Stromal cell of bone marrow (primary cell): Measurements from ENCODE around the gene CUL1.

Source experiments
- DNase-seq: peaks from one replicate; pipeline ENCODE4 v3.0.0-alpha.2; 2012; ENCODE audit warnings: low read depth

The CUL1 gene

GRCh38 chr7:148804343-148805235, 105.9 kb downstream of the CUL1 start:
- no peak for DNase-seq

- DNase-seq = no peak
These were observed 107.5 kb downstream of the CUL1 start for GRCh38 chr7:148806187-148806586.

- DNase-seq = no peak
These were observed 108.7 kb downstream of the CUL1 start for GRCh38 chr7:148807436-148807835.

- DNase-seq = no peak
These were observed 111.2 kb downstream of the CUL1 start for GRCh38 chr7:148809856-148810255.

- DNase-seq = no peak
These were observed 113.2 kb downstream of the CUL1 start for GRCh38 chr7:148811892-148812291.

- no peak for DNase-seq
These were observed 115.2 kb downstream of the CUL1 start for GRCh38 chr7:148813890-148814289.

- DNase-seq = no peak
These were observed 116.3 kb downstream of the CUL1 start for GRCh38 chr7:148814922-148815559.

GRCh38 chr7:148815612-148816011, 116.9 kb downstream of the CUL1 start:
- no peak for DNase-seq

GRCh38 chr7:148819697-148820360, 121.1 kb downstream of the CUL1 start:
- no peak for DNase-seq

GRCh38 chr7:148821422-148821821, 122.7 kb downstream of the CUL1 start:
- DNase-seq = no peak

- DNase-seq = no peak
These were observed 126.2 kb downstream of the CUL1 start for GRCh38 chr7:148824864-148825263.

GRCh38 chr7:148825338-148825737, 126.6 kb downstream of the CUL1 start:
- no peak for DNase-seq

GRCh38 chr7:148828965-148829364, 130.3 kb downstream of the CUL1 start:
- no peak for DNase-seq

- DNase-seq = no peak
These were observed 132.4 kb downstream of the CUL1 start for GRCh38 chr7:148830897-148831692.

- DNase-seq = no peak
These were observed 133.1 kb downstream of the CUL1 start for GRCh38 chr7:148831782-148832181.

- no peak for DNase-seq
These were observed 135.9 kb downstream of the CUL1 start for GRCh38 chr7:148834605-148835004.

- no peak for DNase-seq
These were observed 137.2 kb downstream of the CUL1 start for GRCh38 chr7:148835854-148836253.

- DNase-seq = no peak
These were observed 140.2 kb downstream of the CUL1 start for GRCh38 chr7:148838905-148839304.

- DNase-seq = no peak
These were observed 149.4 kb downstream of the CUL1 start for GRCh38 chr7:148847815-148848734.

- DNase-seq = no peak
These were observed 150.8 kb downstream of the CUL1 start for GRCh38 chr7:148849393-148850098.
